Panc1 (cell line): Measurements from ENCODE around the gene HGFAC. TPM values are rescaled to one million over a fixed set of nuclear protein-coding genes. Genes with fewer than 3 reads are reported as not detected.

Source experiments
- ATAC-seq: fragments of 200-7000 bp; cut with Tn5 transposase; 2 replicates; pipeline ENCODE4 v1.9.1; 2020; ENCODE audit warnings: mild to moderate bottlenecking, moderate library complexity
- BruUV-seq: library from RNA; stranded (reverse); fragments of 400-500 nt; replicated peaks from 2 replicates; lab custom pipeline; 2021; lab: Mats Ljungman, UMichigan
- CTCF ChIA-PET: fragments of 300-600 bp; sonication (Branson Sonifier 250); formaldehyde crosslinking; loops from one replicate; lab custom pipeline; 2022; ENCODE audit warnings: antibody characterized with exemption; lab: Charles Lee
- POLR2A ChIA-PET: fragments of 300-600 bp; sonication (Branson Sonifier 250); formaldehyde crosslinking; loops from one replicate; lab custom pipeline; 2022; ENCODE audit warnings: antibody characterized with exemption; lab: Charles Lee
- DNase-seq: peaks from one replicate; pipeline ENCODE4 v3.0.0-alpha.2; 2010; ENCODE audit warnings: low read depth, low spot score
- H3K27ac ChIP-seq: 2 replicates; pipeline ENCODE4 v1.5.1; 2011; ENCODE audit warnings: mild to moderate bottlenecking, low read length, inconsistent platforms
- H3K27me3 ChIP-seq: fragments of 200-500 bp; sonication (Bioruptor generic); 2 replicates; pipeline ENCODE4 v1.6.0; 2014; ENCODE audit warnings: low read length, inconsistent platforms; ENCODE audit not compliant: control insufficient read depth, insufficient read depth
- H3K36me3 ChIP-seq: fragments of 200-500 bp; sonication (Bioruptor generic); 2 replicates; pipeline ENCODE4 v1.5.1; 2014; ENCODE audit warnings: inconsistent platforms, mild to moderate bottlenecking, low read length, moderate library complexity; ENCODE audit not compliant: control insufficient read depth, insufficient read depth
- H3K4me1 ChIP-seq: 2 replicates; pipeline ENCODE4 v1.5.1; 2011; ENCODE audit warnings: inconsistent platforms, mild to moderate bottlenecking, low read length, moderate library complexity; ENCODE audit not compliant: control insufficient read depth, insufficient read depth
- H3K4me3 ChIP-seq, 2 experiments: 2 replicates each; pipeline ENCODE4 v1.5.1; 2011 to 2012; ENCODE audit warnings: low read depth in 2 of 2, low read length in 2 of 2, mild to moderate bottlenecking in 2 of 2, inconsistent platforms in 1 of 2, moderate library complexity in 1 of 2
- H3K9me3 ChIP-seq: fragments of 200-500 bp; sonication (Bioruptor generic); 2 replicates; pipeline ENCODE4 v1.5.1; 2014; ENCODE audit warnings: low read depth, mild to moderate bottlenecking, inconsistent platforms, low read length, moderate library complexity; ENCODE audit not compliant: control insufficient read depth, insufficient read depth
- CTCF ChIP-seq: fragments of 450-650 bp; IDR thresholded peaks from 2 replicates; pipeline ENCODE4 v1.5.1; 2017; ENCODE audit warnings: mild to moderate bottlenecking
- POLR2AphosphoS5 ChIP-seq: IDR thresholded peaks from 2 replicates; pipeline ENCODE4 v1.6.1; 2012; ENCODE audit warnings: mild to moderate bottlenecking, low read depth, low read length, moderate library complexity
- REST ChIP-seq, 2 experiments: IDR thresholded peaks; 2 replicates each; pipeline ENCODE4 v1.6.1; 2011 to 2012; ENCODE audit warnings: low read depth in 2 of 2, control low read depth in 1 of 2, low read length in 1 of 2, mild to moderate bottlenecking in 1 of 2, moderate library complexity in 1 of 2; ENCODE audit not compliant: insufficient read depth in 1 of 2
- SIN3A ChIP-seq: IDR thresholded peaks from 2 replicates; pipeline ENCODE4 v1.6.1; 2012; ENCODE audit warnings: low read depth, mild to moderate bottlenecking, low read length, moderate library complexity, borderline replicate concordance; ENCODE audit not compliant: insufficient read depth
- TCF7L2 ChIP-seq: IDR thresholded peaks from 2 replicates; pipeline ENCODE4 v1.6.1; 2011; ENCODE audit warnings: mild to moderate bottlenecking, low read depth, low read length, inconsistent platforms
- in situ Hi-C: cut with HindIII; loops from 2 replicates; pipeline ENCODE4 v1.10.0; 2016; ENCODE audit warnings: low sequenced_read_pairs, low pct_unique_long_range_greater_than_20kb
- intact Hi-C: fragments of 100-400 bp; cut with micrococcal nuclease; formaldehyde crosslinking; loops from one replicate; pipeline ENCODE4 v1.10.0; 2022; ENCODE audit not compliant: unreplicated experiment
- total RNA-seq: library from RNA; stranded (reverse); gene quantifications from one replicate; pipeline ENCODE4 v1.2.1, GENCODE V29; 2021; ENCODE audit not compliant: unreplicated experiment

HGFAC gene
- total RNA-seq, 1 experiment from 2014 or later, result 0.59 TPM

GRCh38 chr4:3484057-3484973 lies 42.5 kb downstream of the HGFAC start:
- no TSS peak for BruUV-seq
- POLR2A ChIA-PET, result no interaction called here

More at GRCh38 chr4:3484057-3484973, 42.5 kb downstream of the HGFAC start:
- TF ChIP-seq SIN3A (no peak), CTCF (no peak), POLR2AphosphoS5 (no peak), TCF7L2 (no peak), REST (IDR thresholded peaks at IDR 0.05; ENCODE audit: insufficient read depth in 1 of 2, low read depth in 2 of 2, low read length in 1 of 2) (no peak)
- Histone ChIP-seq H3K9me3 (no peaks in the 10 kb centered on the region), H3K36me3 (no peaks in the 10 kb centered on the region), H3K27me3 (no peaks in the 10 kb centered on the region), H3K4me3 (no peak overlapping the region; a peak in 1 of 4 replicates), H3K27ac (no peak overlapping the region), H3K4me1 (peaks cover 14% of the 10 kb centered on the region)
- no peak for ATAC-seq
- DNase-seq, result no peak
- intact Hi-C loops (no loop called here), in situ Hi-C loops (no loop called here)
- CTCF ChIA-PET, result no interaction called here
